A549 treated with DMSO at 1 μM for 4 hours (cell line): ENCODE results near the gene FKBP4. TPM values are rescaled to one million over a fixed set of nuclear protein-coding genes. Genes with fewer than 3 reads are reported as not detected.

Experiments used
- total RNA-seq: library from RNA; stranded (reverse); fragments of 200-300 nt; extraction: Qiagen RNA extraction; gene quantifications from 5 replicates; pipeline ENCODE4 v1.2.3, GENCODE V29; 2022; ENCODE audit warnings: low read depth

FKBP4 gene
- 92.9 to 127 TPM (median 121 TPM) in 5 replicates for total RNA-seq

GRCh38 chr12:2794736-2795289 lies at the start of gene FKBP4:
FKBP4 (plus strand) TSS chr12:2794970; CDS start chr12:2795140, 170 bp downstream.

GRCh38 chr12:2812290-2813213 lies 17.8 kb downstream of the FKBP4 start, which contains the start of gene ITFG2:
ITFG2 (plus strand) TSS chr12:2812668; CDS start chr12:2812761, 93 bp downstream.

GRCh38 chr12:2834581-2835491 lies 40.1 kb downstream of the FKBP4 start, which contains the start of gene NRIP2:
NRIP2 (minus strand) TSS chr12:2835035; CDS start chr12:2834983, 52 bp downstream.

Other genes starting within 250 kb of the FKBP4 start
- gene ITFG2, start 17.7 kb downstream of the FKBP4 start, total RNA-seq = 13.7 to 18.8 TPM (median 16.9 TPM) in 5 replicates
- gene NRIP2, start 40.1 kb downstream of the FKBP4 start, total RNA-seq = not detected in 5 replicates
- not detected in 5 replicates for gene TEX52, start 62.1 kb downstream of the FKBP4 start, total RNA-seq
- 87.0 to 106 TPM (median 99.3 TPM) in 5 replicates for gene FOXM1, start 82.2 kb downstream of the FKBP4 start, total RNA-seq
- 43.2 to 50.6 TPM (median 46.3 TPM) in 5 replicates for gene RHNO1, start 82.3 kb downstream of the FKBP4 start, total RNA-seq
- 18.7 to 22.1 TPM (median 20.3 TPM) in 5 replicates for gene TULP3, start 95.9 kb downstream of the FKBP4 start, total RNA-seq
- 42.3 to 50.8 TPM (median 44.1 TPM) in 5 replicates for gene TEAD4, start 164.4 kb downstream of the FKBP4 start, total RNA-seq